ENCODE data around the gene KHDC4. TPM values are rescaled to one million over a fixed set of nuclear protein-coding genes. Genes with fewer than 3 reads are reported as not detected.

KHDC4 gene
- total RNA-seq, 2 donors from 2014 or later = 13.4 to 25.9 TPM

DNA sequence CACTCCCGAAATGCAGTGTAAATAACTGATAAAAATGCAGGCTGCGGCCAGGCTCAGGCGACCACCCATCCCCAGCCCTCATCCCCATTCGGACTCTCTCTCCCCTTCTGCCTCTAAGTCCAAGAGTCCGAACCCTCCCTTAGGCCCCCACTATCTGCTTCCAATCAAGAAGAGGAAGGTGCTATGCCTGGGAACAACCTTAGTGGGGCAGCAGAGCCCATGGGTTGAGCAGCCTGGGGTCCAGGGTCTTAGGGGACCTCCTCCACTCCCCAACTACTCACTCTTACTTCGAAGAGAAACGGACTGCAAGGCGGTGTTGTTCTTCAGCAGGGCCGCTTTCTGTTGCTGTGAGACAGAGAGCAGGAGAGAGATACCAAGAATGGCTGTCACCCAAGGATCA lies 31.9 kb upstream of the KHDC4 start:
- H3K36me3 ChIP-seq = peaks cover 55% of the 10 kb centered on the region
- DNase-seq (ENCODE audit: low spot score) = no peak
- TF ChIP-seq, protein P1, sequence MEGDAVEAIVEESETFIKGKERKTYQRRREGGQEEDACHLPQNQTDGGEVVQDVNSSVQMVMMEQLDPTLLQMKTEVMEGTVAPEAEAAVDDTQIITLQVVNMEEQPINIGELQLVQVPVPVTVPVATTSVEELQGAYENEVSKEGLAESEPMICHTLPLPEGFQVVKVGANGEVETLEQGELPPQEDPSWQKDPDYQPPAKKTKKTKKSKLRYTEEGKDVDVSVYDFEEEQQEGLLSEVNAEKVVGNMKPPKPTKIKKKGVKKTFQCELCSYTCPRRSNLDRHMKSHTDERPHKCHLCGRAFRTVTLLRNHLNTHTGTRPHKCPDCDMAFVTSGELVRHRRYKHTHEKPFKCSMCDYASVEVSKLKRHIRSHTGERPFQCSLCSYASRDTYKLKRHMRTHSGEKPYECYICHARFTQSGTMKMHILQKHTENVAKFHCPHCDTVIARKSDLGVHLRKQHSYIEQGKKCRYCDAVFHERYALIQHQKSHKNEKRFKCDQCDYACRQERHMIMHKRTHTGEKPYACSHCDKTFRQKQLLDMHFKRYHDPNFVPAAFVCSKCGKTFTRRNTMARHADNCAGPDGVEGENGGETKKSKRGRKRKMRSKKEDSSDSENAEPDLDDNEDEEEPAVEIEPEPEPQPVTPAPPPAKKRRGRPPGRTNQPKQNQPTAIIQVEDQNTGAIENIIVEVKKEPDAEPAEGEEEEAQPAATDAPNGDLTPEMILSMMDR (IDR thresholded peaks at IDR 0.05) = peak in 1 of 2 donors; percentile 45
- H3K27ac ChIP-seq = peak overlapping the region; percentile 75 to 84
- no peak overlapping the region for H3K4me3 ChIP-seq
- H3K9me3 ChIP-seq = no peaks in the 10 kb centered on the region
- H3K27me3 ChIP-seq = no peaks in the 10 kb centered on the region
- peaks cover 0 to 83% of the 10 kb centered on the region in 2 donors for H3K4me1 ChIP-seq

GRCh38 chr1:155964193-155964592 lies 30.0 kb upstream of the KHDC4 start:
- Histone ChIP-seq H3K4me1 (peaks cover 0 to 77% of the 10 kb centered on the region in 2 donors), H3K27ac (no peak overlapping the region)

DNA sequence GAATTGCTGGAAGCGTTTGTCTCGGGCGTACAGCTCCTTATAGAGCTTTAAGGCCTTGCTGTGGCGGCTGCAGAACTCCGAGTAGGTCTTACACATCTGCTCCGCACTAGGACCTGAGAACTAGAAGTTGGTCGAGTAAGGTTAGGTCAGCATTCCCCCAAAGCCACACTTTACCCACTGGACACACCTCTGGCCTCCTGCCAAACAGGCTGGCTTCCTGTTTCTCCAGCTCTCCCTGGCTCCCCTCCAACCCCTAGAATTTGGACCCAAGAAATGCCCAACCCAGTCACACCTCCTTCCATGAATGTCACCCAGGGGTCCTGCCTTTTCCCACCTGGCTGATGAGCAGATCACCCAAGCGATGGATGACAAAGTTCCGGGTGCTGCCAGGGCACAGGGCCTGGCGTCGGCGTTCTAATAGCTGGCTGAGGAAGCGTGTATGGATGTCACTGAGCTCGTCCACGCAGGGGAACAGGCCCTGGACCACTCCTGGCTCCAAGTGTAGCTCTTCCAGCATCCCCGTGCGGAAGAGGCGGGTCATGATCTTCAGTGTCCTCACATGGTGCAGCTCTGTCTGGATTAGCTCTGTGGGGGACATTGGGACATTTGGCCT lies 28.5 kb upstream of the KHDC4 start:
- Histone ChIP-seq H3K27ac (peak overlapping the region; percentile 72 to 74), H3K27me3 (no peaks in the 10 kb centered on the region), H3K4me3 (no peak overlapping the region), H3K36me3 (peaks cover 89% of the 10 kb centered on the region), H3K4me1 (peaks cover 0 to 62% of the 10 kb centered on the region in 2 donors), H3K9me3 (no peaks in the 10 kb centered on the region)
- TF ChIP-seq, protein P1 (IDR thresholded peaks at IDR 0.05) = no peak
- no peak for DNase-seq (ENCODE audit: low spot score)

More at GRCh38 chr1:155964193-155964592, 30.0 kb upstream of the KHDC4 start:
- H3K9me3 ChIP-seq = no peaks in the 10 kb centered on the region
- TF ChIP-seq, protein P1 (IDR thresholded peaks at IDR 0.05) = no peak
- H3K27me3 ChIP-seq = no peaks in the 10 kb centered on the region
- DNase-seq (ENCODE audit: low spot score) = no peak
- no peak overlapping the region for H3K4me3 ChIP-seq
- peaks cover 74% of the 10 kb centered on the region for H3K36me3 ChIP-seq

GRCh38 chr1:155961937-155962336 lies 27.7 kb upstream of the KHDC4 start:
- Histone ChIP-seq H3K27ac (peak overlapping the region; percentile 72 to 74), H3K27me3 (no peaks in the 10 kb centered on the region), H3K4me1 (peaks cover 0 to 55% of the 10 kb centered on the region in 2 donors), H3K36me3 (peaks cover 92% of the 10 kb centered on the region), H3K9me3 (no peaks in the 10 kb centered on the region), H3K4me3 (no peak overlapping the region)
- TF ChIP-seq, protein P1 (IDR thresholded peaks at IDR 0.05) = peak in 1 of 2 donors; percentile 57
- DNase-seq (ENCODE audit: low spot score) = peak; percentile 84

- Histone ChIP-seq H3K36me3 (peaks cover 95% of the 10 kb centered on the region), H3K4me3 (no peak overlapping the region), H3K27me3 (no peaks in the 10 kb centered on the region), H3K9me3 (no peaks in the 10 kb centered on the region), H3K4me1 (peaks cover 0 to 39% of the 10 kb centered on the region in 2 donors), H3K27ac (peak overlapping the region; percentile 72 to 74)
- TF ChIP-seq, protein P1 (IDR thresholded peaks at IDR 0.05) = no peak
- DNase-seq (ENCODE audit: low spot score) = no peak
Observed at GRCh38 chr1:155960081-155960745, 26.0 kb upstream of the KHDC4 start.
